CD8-positive, alpha-beta memory T cell (primary cell): ENCODE measurements around the gene TMEM37. TPM values are rescaled to one million over a fixed set of nuclear protein-coding genes. Genes with fewer than 3 reads are reported as not detected.

Experiments
- CTCF ChIA-PET: fragments of 350-600 bp; sonication (Branson Sonifier 250); formaldehyde crosslinking; loops from one replicate; lab custom pipeline; 2021; ENCODE audit warnings: antibody characterized with exemption; lab: Charles Lee
- POLR2A ChIA-PET: fragments of 350-600 bp; sonication (Branson Sonifier 250); formaldehyde crosslinking; loops from one replicate; lab custom pipeline; 2021; ENCODE audit warnings: antibody characterized with exemption; lab: Charles Lee
- DNase-seq, 5 donors: peaks; one replicate each; pipeline versions ENCODE4 v3.0.0 to v3.0.0-alpha.2; 2020 to 2022; ENCODE audit warnings: mixed read lengths in 1 of 5
- H3K27ac ChIP-seq: one replicate; pipeline ENCODE4 v1.7.0; 2013; ENCODE audit warnings: low read depth, mild to moderate bottlenecking, low read length, moderate library complexity
- H3K27me3 ChIP-seq: 2 replicates; pipeline ENCODE4 v1.7.0; 2013; ENCODE audit warnings: low read length, mild to moderate bottlenecking; ENCODE audit not compliant: insufficient read depth, poor library complexity, severe bottlenecking
- H3K36me3 ChIP-seq: 2 replicates; pipeline ENCODE4 v1.7.0; 2013; ENCODE audit warnings: mild to moderate bottlenecking, low read length, moderate library complexity; ENCODE audit not compliant: insufficient read depth
- H3K4me1 ChIP-seq: 2 replicates; pipeline ENCODE4 v1.7.0; 2013; ENCODE audit warnings: mild to moderate bottlenecking, low read length, moderate library complexity; ENCODE audit not compliant: insufficient read depth
- H3K4me3 ChIP-seq: 2 replicates; pipeline ENCODE4 v1.7.0; 2013; ENCODE audit warnings: mild to moderate bottlenecking, low read length
- H3K9me3 ChIP-seq: 2 replicates; pipeline ENCODE4 v1.7.0; 2013; ENCODE audit warnings: mild to moderate bottlenecking, low read length
- H3K27ac Mint-ChIP-seq, 8 donors: one replicate each; pipeline ENCODE4 v1.8.0; 2020 to 2021; ENCODE audit warnings: mixed read lengths in 8 of 8, mild to moderate bottlenecking in 6 of 8, inconsistent platforms in 3 of 8, moderate library complexity in 3 of 8
- H3K27me3 Mint-ChIP-seq, 2 donors: one replicate each; pipeline ENCODE4 v1.8.0; 2020 to 2021; ENCODE audit warnings: mixed read lengths in 2 of 2, mild to moderate bottlenecking in 1 of 2, moderate library complexity in 1 of 2
- H3K36me3 Mint-ChIP-seq, 3 donors: one replicate each; pipeline ENCODE4 v1.8.0; 2020 to 2021; ENCODE audit warnings: mixed read lengths in 3 of 3, inconsistent platforms in 1 of 3, mild to moderate bottlenecking in 1 of 3
- H3K4me1 Mint-ChIP-seq, 3 donors: one replicate each; pipeline ENCODE4 v1.8.0; 2020 to 2021; ENCODE audit warnings: mixed read lengths in 3 of 3, inconsistent platforms in 1 of 3, mild to moderate bottlenecking in 1 of 3
- H3K4me3 Mint-ChIP-seq, 7 donors: one replicate each; pipeline ENCODE4 v1.8.0; 2020 to 2021; ENCODE audit warnings: mixed read lengths in 7 of 7, mild to moderate bottlenecking in 6 of 7, moderate library complexity in 4 of 7, inconsistent platforms in 2 of 7
- H3K9me3 Mint-ChIP-seq, 5 donors: one replicate each; pipeline ENCODE4 v1.8.0; 2020 to 2022; ENCODE audit warnings: mixed read lengths in 5 of 5, mild to moderate bottlenecking in 3 of 5, moderate library complexity in 2 of 5, inconsistent platforms in 1 of 5
- polyA plus RNA-seq: library from polyadenylated mRNA; unstranded; fragments of 300-500 nt; fragmentation: Illumina TruSeq; gene quantifications from one replicate; pipeline ENCODE4 v1.2.3, GENCODE V29; 2021
- total RNA-seq, 2 experiments: library from RNA; stranded (reverse); gene quantifications; one replicate each; pipeline ENCODE4 v1.2.3, GENCODE V29; 2021

The TMEM37 gene
- total and polyA plus RNA-seq, 3 experiments from 2014 or later = not detected

DNA sequence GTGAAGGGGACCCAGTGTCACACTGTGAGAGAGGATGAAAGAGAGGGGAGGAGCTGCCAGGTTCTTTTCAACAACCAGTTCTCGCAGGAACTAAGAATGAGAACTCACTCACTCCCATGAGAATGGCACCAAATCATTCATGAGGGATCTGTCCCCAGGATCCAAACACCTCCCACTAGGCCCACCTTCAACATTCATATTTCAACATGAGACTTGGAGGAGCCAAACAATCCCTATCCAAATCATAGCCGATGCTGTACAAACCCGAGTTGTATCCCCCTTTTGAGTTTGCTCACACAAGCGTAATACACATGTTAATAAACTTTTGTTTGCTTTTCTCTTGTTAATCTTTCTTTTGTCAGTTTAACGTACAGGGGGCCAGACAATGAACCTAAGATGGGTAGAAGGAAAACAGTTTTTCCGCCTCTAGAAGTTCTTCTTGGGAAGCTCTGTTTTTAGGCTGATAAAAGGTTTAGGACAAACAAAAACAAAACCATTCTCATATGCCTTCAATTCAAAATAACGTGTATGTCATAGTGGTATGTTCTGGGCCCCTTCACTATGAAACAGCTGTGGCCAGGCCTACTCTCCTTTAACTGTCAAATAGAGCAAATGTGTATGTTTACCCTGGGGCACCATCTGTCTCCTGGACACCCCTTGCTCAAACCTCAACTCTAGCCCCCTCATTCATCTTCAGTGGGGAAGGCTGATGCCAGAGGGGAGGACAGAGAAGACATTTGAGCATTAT is 9.1 kb upstream of the TMEM37 start:
- Mint-ChIP-seq H3K4me3 (no peak overlapping the region), H3K27ac (no peak overlapping the region), H3K36me3 (no peaks in the 10 kb centered on the region), H3K27me3 (peaks cover 19 to 73% of the 10 kb centered on the region in 2 donors), H3K9me3 (peaks cover 0 to 7% (median 0%) of the 10 kb centered on the region in 5 donors), H3K4me1 (no peaks in the 10 kb centered on the region)
- ChIA-PET CTCF (no interaction called here), POLR2A (no interaction called here)
- peaks cover 4% of the 10 kb centered on the region for H3K27me3 ChIP-seq
- H3K9me3 ChIP-seq = no peaks in the 10 kb centered on the region
- H3K4me1 ChIP-seq = no peaks in the 10 kb centered on the region
- no peak overlapping the region for H3K4me3 ChIP-seq
- H3K36me3 ChIP-seq = no peaks in the 10 kb centered on the region
- no peak for DNase-seq
- H3K27ac ChIP-seq = no peak overlapping the region

DNA sequence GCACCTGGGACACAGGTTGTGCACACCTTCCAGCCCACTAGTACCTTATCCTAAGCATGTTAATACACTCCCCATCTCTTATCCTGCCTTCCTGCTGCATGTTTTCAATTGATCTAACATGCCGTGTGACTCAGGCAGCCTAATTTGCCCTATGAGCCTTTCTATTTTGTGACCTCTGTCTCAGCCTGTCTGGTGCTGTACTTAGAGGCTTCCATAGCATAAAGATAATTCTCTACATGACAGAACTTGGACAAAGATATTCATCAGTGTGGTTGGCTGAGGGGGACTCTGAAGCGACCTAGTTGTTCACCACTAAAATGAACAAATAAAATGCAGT is 8.6 kb upstream of the TMEM37 start:
- ChIA-PET CTCF (no interaction called here), POLR2A (no interaction called here)
- Histone ChIP-seq H3K36me3 (no peaks in the 10 kb centered on the region), H3K27me3 (peaks cover 4% of the 10 kb centered on the region), H3K4me3 (no peak overlapping the region), H3K9me3 (no peaks in the 10 kb centered on the region), H3K4me1 (no peaks in the 10 kb centered on the region), H3K27ac (no peak overlapping the region)
- H3K4me1 Mint-ChIP-seq = no peaks in the 10 kb centered on the region
- DNase-seq = no peak
- H3K36me3 Mint-ChIP-seq = no peaks in the 10 kb centered on the region
- H3K4me3 Mint-ChIP-seq = no peak overlapping the region
- peaks cover 0 to 7% (median 0%) of the 10 kb centered on the region in 5 donors for H3K9me3 Mint-ChIP-seq
- no peak overlapping the region for H3K27ac Mint-ChIP-seq
- H3K27me3 Mint-ChIP-seq = peaks cover 17 to 75% of the 10 kb centered on the region in 2 donors

DNA sequence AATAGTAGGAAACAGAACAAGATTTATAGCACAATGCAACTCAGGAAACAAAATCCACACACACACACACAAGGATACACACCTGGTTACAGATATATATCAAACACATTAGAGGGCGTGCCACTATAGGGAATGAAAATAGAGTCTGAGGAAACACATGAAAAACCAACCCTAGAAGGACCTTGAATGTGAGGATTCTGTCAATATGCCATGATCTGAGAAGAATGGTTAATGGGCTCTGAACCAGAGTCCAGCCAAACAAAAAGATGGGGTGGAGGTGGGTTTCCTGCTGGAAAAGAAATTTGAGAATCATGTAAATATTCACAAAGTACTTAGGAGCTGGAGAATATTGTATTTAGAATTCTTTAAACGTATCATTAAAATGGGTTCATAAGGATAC is 7.8 kb upstream of the TMEM37 start:
- Histone ChIP-seq H3K36me3 (no peaks in the 10 kb centered on the region), H3K4me1 (no peaks in the 10 kb centered on the region), H3K27ac (no peak overlapping the region), H3K4me3 (no peak overlapping the region), H3K9me3 (no peaks in the 10 kb centered on the region), H3K27me3 (peaks cover 4% of the 10 kb centered on the region)
- H3K4me3 Mint-ChIP-seq = no peak overlapping the region
- no peak overlapping the region for H3K27ac Mint-ChIP-seq
- POLR2A ChIA-PET = no interaction called here
- peaks cover 0 to 7% (median 0%) of the 10 kb centered on the region in 5 donors for H3K9me3 Mint-ChIP-seq
- peaks cover 17 to 77% of the 10 kb centered on the region in 2 donors for H3K27me3 Mint-ChIP-seq
- H3K4me1 Mint-ChIP-seq = no peaks in the 10 kb centered on the region
- no peak for DNase-seq
- CTCF ChIA-PET = no interaction called here
- no peaks in the 10 kb centered on the region for H3K36me3 Mint-ChIP-seq

DNA sequence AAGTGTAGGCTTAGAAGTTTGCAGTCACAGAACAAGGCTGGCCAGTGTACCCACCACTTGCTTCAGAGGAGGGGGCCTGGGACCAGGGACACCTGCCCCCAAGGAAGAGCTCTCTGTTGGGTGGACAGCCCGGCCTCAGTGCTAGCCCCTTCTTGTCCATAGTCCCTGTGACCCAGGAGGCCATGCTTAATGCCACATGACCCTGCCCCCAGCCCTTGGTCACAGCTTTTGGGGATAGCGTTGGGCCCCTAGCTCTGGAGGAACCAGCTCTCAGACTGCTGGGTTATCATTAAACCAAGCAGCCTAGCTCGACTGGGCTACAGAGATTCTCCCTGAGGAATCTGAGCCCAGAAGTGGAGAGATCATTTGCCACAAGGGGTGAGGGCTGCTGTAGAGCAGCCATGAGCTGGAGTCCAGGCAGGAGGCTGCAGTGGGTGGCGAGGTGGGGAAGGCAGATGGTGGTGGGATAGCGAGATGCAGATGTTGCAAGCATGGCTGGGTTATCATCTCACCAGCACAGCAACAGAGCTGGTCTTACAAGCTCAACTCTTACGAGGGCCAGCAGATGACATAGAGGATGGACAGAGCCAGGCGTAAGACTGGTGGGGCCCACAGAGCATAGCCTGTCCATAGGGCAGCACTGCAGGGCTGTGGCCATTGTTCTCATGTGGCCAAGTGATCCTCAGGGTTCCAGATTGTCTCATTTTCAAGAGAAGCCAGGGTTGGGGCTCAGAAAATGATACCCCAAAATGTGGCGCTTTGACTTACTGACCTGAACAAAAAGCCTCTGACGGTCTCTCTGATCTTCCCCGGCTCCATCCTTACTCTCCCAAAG is 7.2 kb upstream of the TMEM37 start:
- H3K27me3 Mint-ChIP-seq = peaks cover 18 to 79% of the 10 kb centered on the region in 2 donors
- no peaks in the 10 kb centered on the region for H3K4me1 ChIP-seq
- H3K4me1 Mint-ChIP-seq = no peaks in the 10 kb centered on the region
- H3K9me3 ChIP-seq = no peaks in the 10 kb centered on the region
- H3K27ac ChIP-seq = no peak overlapping the region
- no peak for DNase-seq
- peaks cover 0 to 7% (median 0%) of the 10 kb centered on the region in 5 donors for H3K9me3 Mint-ChIP-seq
- POLR2A ChIA-PET = no interaction called here
- H3K36me3 ChIP-seq = no peaks in the 10 kb centered on the region
- peaks cover 4% of the 10 kb centered on the region for H3K27me3 ChIP-seq
- H3K36me3 Mint-ChIP-seq = no peaks in the 10 kb centered on the region
- no peak overlapping the region for H3K27ac Mint-ChIP-seq
- H3K4me3 ChIP-seq = no peak overlapping the region
- CTCF ChIA-PET = no interaction called here
- H3K4me3 Mint-ChIP-seq = no peak overlapping the region

DNA sequence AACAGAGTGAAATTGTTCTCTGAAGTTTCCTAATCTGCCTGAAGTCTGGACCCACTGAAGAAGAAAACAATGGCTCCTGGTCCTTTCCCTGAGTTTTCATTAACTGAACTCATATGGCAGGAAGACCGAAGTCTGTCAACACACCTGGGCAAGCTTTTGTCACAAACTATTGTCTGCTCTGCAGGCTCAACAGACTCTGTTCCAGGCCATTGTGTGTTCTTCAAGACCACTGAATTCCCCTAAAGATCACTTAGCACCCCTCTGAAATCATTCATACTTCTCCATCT is 6.6 kb upstream of the TMEM37 start:
- no peak for DNase-seq
- H3K9me3 ChIP-seq = no peaks in the 10 kb centered on the region
- Mint-ChIP-seq H3K27ac (no peak overlapping the region), H3K36me3 (no peaks in the 10 kb centered on the region), H3K27me3 (peaks cover 23 to 79% of the 10 kb centered on the region in 2 donors), H3K4me3 (no peak overlapping the region), H3K4me1 (no peaks in the 10 kb centered on the region), H3K9me3 (peaks cover 0 to 7% (median 0%) of the 10 kb centered on the region in 5 donors)
- no peak overlapping the region for H3K27ac ChIP-seq
- no peak overlapping the region for H3K4me3 ChIP-seq
- CTCF ChIA-PET = no interaction called here
- H3K4me1 ChIP-seq = no peaks in the 10 kb centered on the region
- H3K36me3 ChIP-seq = no peaks in the 10 kb centered on the region
- POLR2A ChIA-PET = no interaction called here
- H3K27me3 ChIP-seq = peaks cover 10% of the 10 kb centered on the region

DNA sequence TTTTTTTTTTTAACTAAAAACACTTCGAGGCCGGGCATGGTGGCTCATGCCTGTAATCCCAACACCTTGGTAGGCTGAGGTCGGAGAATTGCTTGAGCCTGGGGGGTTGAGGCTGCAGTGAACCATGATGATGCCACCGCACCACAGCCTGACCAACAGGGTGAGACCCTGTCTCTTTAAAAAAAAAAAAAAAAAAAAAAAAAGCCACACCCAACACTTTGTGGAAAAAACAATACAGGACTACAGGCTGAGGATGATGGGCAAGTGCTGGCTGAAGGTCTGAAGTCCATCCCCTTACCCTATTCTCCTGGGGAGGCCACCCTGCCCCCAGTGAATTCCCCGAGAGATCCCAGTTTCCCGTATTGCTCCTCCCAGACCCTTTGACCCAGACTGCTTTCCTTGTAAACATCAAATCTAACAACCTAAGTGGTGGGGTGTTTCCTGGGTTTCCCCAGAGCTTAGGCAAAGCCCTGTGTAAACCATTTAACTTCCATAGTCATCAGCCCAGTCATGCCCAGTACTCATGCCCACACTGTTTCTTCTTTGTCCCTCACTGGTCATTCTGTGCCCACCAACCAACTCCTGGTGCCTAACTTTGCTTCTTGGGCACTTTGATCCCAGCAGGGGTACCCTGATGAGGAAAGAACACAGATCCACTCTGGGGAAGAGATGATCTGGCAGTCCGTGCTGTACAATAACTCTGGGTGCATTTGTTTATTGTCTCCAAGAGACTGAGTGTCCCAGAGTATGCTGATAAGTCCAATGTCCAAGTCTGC is 5.8 kb upstream of the TMEM37 start:
- CTCF ChIA-PET = no interaction called here
- Mint-ChIP-seq H3K27me3 (peaks cover 26 to 83% of the 10 kb centered on the region in 2 donors), H3K9me3 (peaks cover 0 to 7% (median 0%) of the 10 kb centered on the region in 5 donors), H3K4me1 (no peaks in the 10 kb centered on the region), H3K27ac (no peak overlapping the region), H3K4me3 (no peak overlapping the region), H3K36me3 (no peaks in the 10 kb centered on the region)
- Histone ChIP-seq H3K4me1 (no peaks in the 10 kb centered on the region), H3K27ac (no peak overlapping the region), H3K9me3 (no peaks in the 10 kb centered on the region), H3K27me3 (peaks cover 10% of the 10 kb centered on the region), H3K36me3 (no peaks in the 10 kb centered on the region), H3K4me3 (no peak overlapping the region)
- POLR2A ChIA-PET = no interaction called here
- no peak for DNase-seq

DNA sequence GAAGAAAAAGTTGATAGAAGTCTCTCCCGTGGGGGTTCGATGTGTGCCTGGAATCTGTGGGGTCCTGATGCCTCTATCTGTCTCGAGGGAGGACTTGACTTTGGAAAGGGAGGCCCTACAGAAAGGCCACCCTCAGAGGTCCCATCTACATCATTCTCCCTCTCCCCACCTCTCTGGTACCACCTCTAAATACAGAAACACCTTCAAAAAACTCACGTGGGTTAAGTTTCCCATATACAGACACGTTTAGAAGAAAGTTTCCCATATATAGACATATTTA is 5.3 kb upstream of the TMEM37 start:
- no peak overlapping the region for H3K27ac Mint-ChIP-seq
- H3K9me3 Mint-ChIP-seq = peaks cover 0 to 7% (median 0%) of the 10 kb centered on the region in 5 donors
- Histone ChIP-seq H3K27me3 (peaks cover 10% of the 10 kb centered on the region), H3K4me1 (no peaks in the 10 kb centered on the region), H3K9me3 (no peaks in the 10 kb centered on the region), H3K36me3 (no peaks in the 10 kb centered on the region), H3K27ac (no peak overlapping the region), H3K4me3 (no peak overlapping the region)
- peaks cover 1 to 4% (median 4%) of the 10 kb centered on the region in 3 donors for H3K4me1 Mint-ChIP-seq
- ChIA-PET POLR2A (no interaction called here), CTCF (no interaction called here)
- H3K36me3 Mint-ChIP-seq = no peaks in the 10 kb centered on the region
- H3K4me3 Mint-ChIP-seq = no peak overlapping the region
- peaks cover 26 to 85% of the 10 kb centered on the region in 2 donors for H3K27me3 Mint-ChIP-seq
- DNase-seq = no peak

DNA sequence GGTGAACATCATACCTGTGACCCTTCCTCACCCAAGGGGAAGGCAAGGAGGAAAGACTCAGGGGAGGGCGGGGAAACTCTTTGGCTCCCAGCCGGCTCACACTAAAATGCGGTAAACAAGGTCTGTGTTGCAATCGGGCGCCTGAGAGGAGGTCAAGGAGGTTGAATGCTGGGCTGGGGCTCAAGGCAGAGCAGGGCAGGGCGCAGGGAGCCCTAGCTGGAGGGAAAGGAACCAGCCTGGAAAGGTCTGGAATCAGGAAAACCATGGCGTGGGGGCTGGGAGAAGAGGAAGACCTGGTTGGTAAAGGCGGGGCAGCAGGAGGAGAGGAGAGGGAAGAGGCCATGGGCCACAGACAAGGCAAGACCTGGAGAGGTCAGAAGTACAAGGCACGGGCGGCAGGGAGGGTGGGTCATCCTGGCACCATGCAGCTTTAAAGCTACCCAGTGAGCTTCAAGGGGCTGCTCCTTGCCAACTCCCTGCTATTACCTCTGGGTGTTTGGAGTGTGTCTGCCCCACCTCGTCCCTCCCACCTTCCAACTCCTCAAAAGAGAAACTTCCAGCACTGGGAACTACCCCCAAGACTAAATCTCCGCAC is 4.8 kb upstream of the TMEM37 start:
- Mint-ChIP-seq H3K36me3 (no peaks in the 10 kb centered on the region), H3K4me1 (peaks cover 1 to 4% (median 4%) of the 10 kb centered on the region in 3 donors), H3K27ac (no peak overlapping the region), H3K27me3 (peaks cover 26 to 79% of the 10 kb centered on the region in 2 donors), H3K9me3 (peaks cover 0 to 2% (median 0%) of the 10 kb centered on the region in 5 donors), H3K4me3 (no peak overlapping the region)
- ChIA-PET CTCF (no interaction called here), POLR2A (no interaction called here)
- H3K4me3 ChIP-seq = no peak overlapping the region
- DNase-seq = no peak
- no peaks in the 10 kb centered on the region for H3K36me3 ChIP-seq
- H3K4me1 ChIP-seq = no peaks in the 10 kb centered on the region
- H3K27me3 ChIP-seq = peaks cover 10% of the 10 kb centered on the region
- H3K9me3 ChIP-seq = no peaks in the 10 kb centered on the region
- no peak overlapping the region for H3K27ac ChIP-seq
